ENCODE measurements around the gene NKX2-4.

- TF ChIP-seq IRF5 (IDR thresholded peaks at IDR 0.05; ENCODE audit: borderline replicate concordance) (no peak), RFX5 (IDR thresholded peaks at IDR 0.05; ENCODE audit: low read depth, low read length) (no peak), MYC (IDR thresholded peaks at IDR 0.05; ENCODE audit: insufficient read depth, insufficient read length, insufficient replicate concordance, low read length, severe bottlenecking) (no peak), HDAC2 (IDR thresholded peaks at IDR 0.05) (no peak), EZH2 (IDR thresholded peaks at IDR 0.05; ENCODE audit: borderline replicate concordance, control insufficient read depth, low read depth, low read length) (no peak), KDM1A (IDR thresholded peaks at IDR 0.05; ENCODE audit: borderline replicate concordance) (no peak), E4F1 (IDR thresholded peaks at IDR 0.05; ENCODE audit: borderline replicate concordance, partially characterized antibody) (no peak)
Measured at GRCh38 chr20:21389368-21389767, 8.0 kb downstream of the NKX2-4 start.

Data from GM12878 (cell line).